Measurements from ENCODE around the gene PLSCR1.
A peak's percentile ranks its signal among the peaks of the same experiment; 100 is the strongest.
"Not testable (repeated sequence)": the region's sequence is repeated elsewhere in the genome, so short reads cannot be mapped to it uniquely, and the experiment has no call there.

Gene PLSCR1

GRCh38 chr3:146547235-146547835 lies 2.9 kb upstream of the PLSCR1 start:
- DNase-seq = no peak

GRCh38 chr3:146546366-146546965 lies 2.1 kb upstream of the PLSCR1 start:
- no peak for DNase-seq

- DNase-seq = no peak
Observed at GRCh38 chr3:146544929-146545528, 622 bp upstream of the PLSCR1 start.

GRCh38 chr3:146543461-146544001 lies 876 bp downstream of the PLSCR1 start:
- DNase-seq = no peak

GRCh38 chr3:146542978-146543377 lies 1.4 kb downstream of the PLSCR1 start:
- no peak for DNase-seq

GRCh38 chr3:146542179-146542578 lies 2.2 kb downstream of the PLSCR1 start:
- peak in 1 of 2 donors; percentile 21 for DNase-seq

GRCh38 chr3:146540978-146541377 lies 3.4 kb downstream of the PLSCR1 start:
- DNase-seq = no peak

- DNase-seq = no peak
Observed at GRCh38 chr3:146540236-146540635, 4.2 kb downstream of the PLSCR1 start.

GRCh38 chr3:146539315-146539714 lies 5.1 kb downstream of the PLSCR1 start:
- DNase-seq = no peak

GRCh38 chr3:146537603-146538002 lies 6.8 kb downstream of the PLSCR1 start:
- DNase-seq = no peak

GRCh38 chr3:146536681-146537080 lies 7.7 kb downstream of the PLSCR1 start:
- no peak for DNase-seq

GRCh38 chr3:146532406-146532805 lies 12.0 kb downstream of the PLSCR1 start:
- DNase-seq = no peak

- DNase-seq = no peak
Observed at GRCh38 chr3:146530609-146531008, 13.8 kb downstream of the PLSCR1 start.

- no peak for DNase-seq
Observed at GRCh38 chr3:146529021-146529420, 15.4 kb downstream of the PLSCR1 start.

- no peak for DNase-seq
Observed at GRCh38 chr3:146524961-146525360, 19.4 kb downstream of the PLSCR1 start.

GRCh38 chr3:146523531-146523930 lies 20.9 kb downstream of the PLSCR1 start:
- DNase-seq = no peak

- not testable (repeated sequence) for DNase-seq
Observed at GRCh38 chr3:146522174-146523158, 21.9 kb downstream of the PLSCR1 start.

- no peak for DNase-seq
Observed at GRCh38 chr3:146521394-146521793, 23.0 kb downstream of the PLSCR1 start.

GRCh38 chr3:146519810-146520209 lies 24.6 kb downstream of the PLSCR1 start:
- DNase-seq = no peak

- no peak for DNase-seq
Observed at GRCh38 chr3:146517684-146518435, 26.5 kb downstream of the PLSCR1 start.

GRCh38 chr3:146513386-146514051 lies 30.9 kb downstream of the PLSCR1 start:
- no peak for DNase-seq

Data from bone marrow (tissue), 2 donors.